Right cardiac atrium (tissue), 5 donors: ENCODE results near the gene GJA4. TPM values are rescaled to one million over a fixed set of nuclear protein-coding genes. Genes with fewer than 3 reads are reported as not detected.

Experiments used
- ATAC-seq, 2 donors: fragments of 200-7000 bp; cut with Tn5 transposase; one replicate each; pipeline versions ENCODE4 v1.8.0 to v1.9.1; 2020; ENCODE audit warnings: moderate library complexity in 2 of 2, mild to moderate bottlenecking in 1 of 2
- DNase-seq, 3 donors: peaks; one replicate each; pipeline ENCODE4 v3.0.0-alpha.2; 2020
- H3K27ac ChIP-seq: one replicate; pipeline ENCODE4 v1.5.1; 2013; ENCODE audit warnings: mild to moderate bottlenecking, low read length, control low read depth, moderate library complexity
- H3K27me3 ChIP-seq: one replicate; pipeline ENCODE4 v1.6.1; 2013; ENCODE audit not compliant: control insufficient read depth, insufficient read depth
- H3K4me1 ChIP-seq: one replicate; pipeline ENCODE4 v1.6.1; 2013; ENCODE audit warnings: low read length; ENCODE audit not compliant: control insufficient read depth, insufficient read depth
- H3K4me3 ChIP-seq: one replicate; pipeline ENCODE4 v1.5.1; 2013; ENCODE audit warnings: low read length, control low read depth
- H3K9me3 ChIP-seq: one replicate; pipeline ENCODE4 v1.6.1; 2013; ENCODE audit warnings: low read length; ENCODE audit not compliant: control insufficient read depth
- WGBS: extraction: QIAGEN DNeasy Blood & Tissue Kit; methylation state at CpG from one replicate; pipeline ENCODE4 v1.1.7; 2013; 5-methylcytosine and 5-hydroxymethylcytosine counted together
- intact Hi-C, 4 donors: fragments of 100-400 bp; cut with DNase I; formaldehyde crosslinking; loops; one replicate each; pipeline versions ENCODE4 v1.11.0 to v1.14.0; 2022 to 2023
- polyA plus RNA-seq: library from polyadenylated mRNA; stranded (reverse); fragments of 200-250 nt; gene quantifications from one replicate; pipeline ENCODE4 v1.2.3, GENCODE V29; 2013
- total RNA-seq, 4 donors: library from RNA; stranded (reverse); fragmentation: NEBNext Ultra II Directional; extraction: Animal tissue kit (Norgen Biotek cat#: 25700); gene quantifications; one replicate each; pipeline ENCODE4 v1.2.1, GENCODE V29; 2021
- donor health status: healthy with polysubstance abuse.
- donor health status: DM: no; HTN: yes; CAD: no.
- donor health status: DM: no; HTN: no; CAD: no.
- donor health status: DM: no; HTN: yes; CAD: no; lungs with severe emphysema.
- donor health status: DM: yes; HTN: yes; CAD: no.

Gene GJA4
- total and polyA plus RNA-seq, 5 donors: 18.0 to 31.4 (median 28.0) TPM

GRCh38 chr1:34781071-34781843 lies 11.5 kb upstream of the GJA4 start, which contains the start of gene GJB3:
Gene GJB3 (plus strand): TSS chr1:34781214. CDS start chr1:34784763, 3,549 bp downstream.
- Histone ChIP-seq H3K27ac (no peak within 1 kb of the TSS), H3K4me1 (no peaks in the 10 kb centered on the region), H3K4me3 (peak within 1 kb of the TSS; percentile 6), H3K9me3 (no peaks in the 10 kb centered on the region), H3K27me3 (no peaks in the 10 kb centered on the region)
- intact Hi-C loops: no loop called here
- WGBS: 3% methylated on average over 62 of the region's 62 CpGs
- DNase-seq: no peak
- peak; percentile 30 to 47 for ATAC-seq

- WGBS: 9% methylated on average over 18 of the region's 18 CpGs
- intact Hi-C loops: no loop called here
Measured at GRCh38 chr1:34781844-34782391, 10.9 kb upstream of the GJA4 start.

GRCh38 chr1:34784751-34785221 lies 8.0 kb upstream of the GJA4 start:
- H3K4me3 ChIP-seq: no peak overlapping the region
- WGBS: 85% methylated on average over 28 of the region's 28 CpGs
- DNase-seq (no peak), ATAC-seq (no peak)
- intact Hi-C loops: loop anchor here in 3 of 4 donors (5.0 kb wide), 3 partner anchors 63 to 83 kb away; no protein-coding TSS in a partner anchor
- no peak overlapping the region for H3K27ac ChIP-seq
- no peaks in the 10 kb centered on the region for H3K9me3 ChIP-seq
- H3K27me3 ChIP-seq: no peaks in the 10 kb centered on the region
- peaks cover 2% of the 10 kb centered on the region for H3K4me1 ChIP-seq

More at GRCh38 chr1:34781844-34782391, 10.9 kb upstream of the GJA4 start:
- Histone ChIP-seq H3K27me3 (no peaks in the 10 kb centered on the region), H3K27ac (no peak overlapping the region), H3K4me1 (peaks cover 2% of the 10 kb centered on the region), H3K4me3 (no peak overlapping the region), H3K9me3 (no peaks in the 10 kb centered on the region)
- DNase-seq (no peak), ATAC-seq (no peak)

- 87% methylated on average over 22 of the region's 22 CpGs for WGBS
- intact Hi-C loops: loop anchor here in 3 of 4 donors (5.0 kb wide), 3 partner anchors 62 to 82 kb away; no protein-coding TSS in a partner anchor
- Histone ChIP-seq H3K9me3 (no peaks in the 10 kb centered on the region), H3K4me1 (peaks cover 2% of the 10 kb centered on the region), H3K27ac (no peak overlapping the region), H3K27me3 (no peaks in the 10 kb centered on the region), H3K4me3 (no peak overlapping the region)
- ATAC-seq (no peak), DNase-seq (no peak)
Measured at GRCh38 chr1:34785231-34785874, 7.4 kb upstream of the GJA4 start.

GRCh38 chr1:34785875-34786470 lies 6.8 kb upstream of the GJA4 start:
- intact Hi-C loops: loop anchor here in 3 of 4 donors (2.0 to 5.0 kb wide), 4 partner anchors 61 to 81 kb away; no protein-coding TSS in a partner anchor
- H3K9me3 ChIP-seq: no peaks in the 10 kb centered on the region
- peaks cover 2% of the 10 kb centered on the region for H3K4me1 ChIP-seq
- DNase-seq: no peak
- no peak overlapping the region for H3K4me3 ChIP-seq
- no peaks in the 10 kb centered on the region for H3K27me3 ChIP-seq
- 67% methylated on average over 4 of the region's 4 CpGs for WGBS
- ATAC-seq: no peak
- no peak overlapping the region for H3K27ac ChIP-seq

GRCh38 chr1:34786521-34787325 lies 6.1 kb upstream of the GJA4 start:
- no peak overlapping the region for H3K4me3 ChIP-seq
- H3K27ac ChIP-seq: no peak overlapping the region
- intact Hi-C loops: loop anchor here in 3 of 4 donors (2.0 to 5.0 kb wide), 4 partner anchors 61 to 81 kb away; no protein-coding TSS in a partner anchor
- no peaks in the 10 kb centered on the region for H3K27me3 ChIP-seq
- DNase-seq (peak; percentile 72 to 87 (median 80)), ATAC-seq (peak; percentile 78 to 80)
- no peaks in the 10 kb centered on the region for H3K9me3 ChIP-seq
- 50% methylated on average over 14 of the region's 14 CpGs for WGBS
- H3K4me1 ChIP-seq: peaks cover 2% of the 10 kb centered on the region

GRCh38 chr1:34787461-34788420 lies 5.1 kb upstream of the GJA4 start:
- intact Hi-C loops: loop anchor here in 3 of 4 donors (2.0 to 5.0 kb wide), 4 partner anchors 60 to 80 kb away; no protein-coding TSS in a partner anchor
- Histone ChIP-seq H3K9me3 (no peaks in the 10 kb centered on the region), H3K27me3 (no peaks in the 10 kb centered on the region), H3K4me3 (no peak overlapping the region), H3K27ac (no peak overlapping the region), H3K4me1 (peaks cover 2% of the 10 kb centered on the region)
- WGBS: 43% methylated on average over 9 of the region's 9 CpGs
- DNase-seq: peak in 1 of 3 donors; percentile 64
- ATAC-seq: peak in 1 of 2 donors; percentile 22

- 68% methylated on average over 6 of the region's 6 CpGs for WGBS
- intact Hi-C loops: loop anchor here in 1 of 4 donors (5.0 kb wide), 1 partner anchor 56 kb away; no protein-coding TSS in a partner anchor
- no peaks in the 10 kb centered on the region for H3K27me3 ChIP-seq
- DNase-seq: peak; percentile 43 to 81 (median 64)
- H3K4me1 ChIP-seq: peaks cover 2% of the 10 kb centered on the region
- H3K4me3 ChIP-seq: no peak overlapping the region
- no peaks in the 10 kb centered on the region for H3K9me3 ChIP-seq
- no peak overlapping the region for H3K27ac ChIP-seq
- no peak for ATAC-seq
Measured at GRCh38 chr1:34790985-34791384, 1.8 kb upstream of the GJA4 start.

- Histone ChIP-seq H3K4me3 (peak overlapping the region; percentile 45), H3K4me1 (no peaks in the 10 kb centered on the region), H3K27ac (no peak overlapping the region), H3K9me3 (no peaks in the 10 kb centered on the region), H3K27me3 (no peaks in the 10 kb centered on the region)
- WGBS: 48% methylated on average over 10 of the region's 10 CpGs
- intact Hi-C loops: loop anchor here in 1 of 4 donors (5.0 kb wide), 1 partner anchor 55 kb away; no protein-coding TSS in a partner anchor
- DNase-seq (peak in 1 of 3 donors; percentile 37), ATAC-seq (peak in 1 of 2 donors; percentile 2)
Measured at GRCh38 chr1:34792424-34792823, 375 bp upstream of the GJA4 start.
